GM18867 (cell line): ENCODE measurements around the gene LRCOL1.

Experiments used
- ATAC-seq: cut with Tn5 transposase; IDR thresholded peaks from one replicate; pipeline ENCODE4 v1.9.1; 2021; ENCODE audit warnings: mild to moderate bottlenecking, moderate library complexity; ENCODE audit not compliant: unreplicated experiment

Gene LRCOL1

DNA sequence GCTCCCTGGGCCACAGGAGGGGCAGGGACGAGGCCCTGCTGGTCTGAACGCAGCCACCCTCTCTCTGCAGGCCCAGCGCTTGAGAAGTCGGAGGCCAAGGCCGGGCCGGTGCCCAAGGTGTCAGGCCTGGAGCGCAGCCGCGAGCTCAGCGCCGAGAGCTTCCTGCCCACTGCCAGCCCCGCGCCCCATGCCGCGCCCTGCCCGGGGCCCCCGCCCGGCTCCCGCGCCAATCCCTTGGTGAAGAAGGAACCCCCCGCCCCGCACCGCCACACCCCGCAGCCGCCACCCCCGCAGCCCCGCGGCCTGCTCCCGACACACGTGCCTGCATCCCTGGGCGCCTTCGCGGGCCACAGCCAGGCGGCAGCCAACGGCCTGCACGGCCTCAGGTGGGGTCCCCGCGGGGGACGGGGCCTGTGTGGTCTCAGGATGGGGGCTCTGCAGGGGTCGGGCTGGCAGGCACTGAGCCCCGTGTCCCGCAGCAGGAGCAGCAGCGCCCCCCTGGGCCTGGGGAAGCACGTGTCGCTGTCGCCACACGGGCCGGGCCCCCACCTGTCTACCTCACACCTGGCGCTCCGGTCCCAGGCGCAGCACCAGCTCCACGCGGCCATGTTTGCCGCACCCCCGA lies 40.4 kb downstream of the LRCOL1 start:
- no peak for ATAC-seq

DNA sequence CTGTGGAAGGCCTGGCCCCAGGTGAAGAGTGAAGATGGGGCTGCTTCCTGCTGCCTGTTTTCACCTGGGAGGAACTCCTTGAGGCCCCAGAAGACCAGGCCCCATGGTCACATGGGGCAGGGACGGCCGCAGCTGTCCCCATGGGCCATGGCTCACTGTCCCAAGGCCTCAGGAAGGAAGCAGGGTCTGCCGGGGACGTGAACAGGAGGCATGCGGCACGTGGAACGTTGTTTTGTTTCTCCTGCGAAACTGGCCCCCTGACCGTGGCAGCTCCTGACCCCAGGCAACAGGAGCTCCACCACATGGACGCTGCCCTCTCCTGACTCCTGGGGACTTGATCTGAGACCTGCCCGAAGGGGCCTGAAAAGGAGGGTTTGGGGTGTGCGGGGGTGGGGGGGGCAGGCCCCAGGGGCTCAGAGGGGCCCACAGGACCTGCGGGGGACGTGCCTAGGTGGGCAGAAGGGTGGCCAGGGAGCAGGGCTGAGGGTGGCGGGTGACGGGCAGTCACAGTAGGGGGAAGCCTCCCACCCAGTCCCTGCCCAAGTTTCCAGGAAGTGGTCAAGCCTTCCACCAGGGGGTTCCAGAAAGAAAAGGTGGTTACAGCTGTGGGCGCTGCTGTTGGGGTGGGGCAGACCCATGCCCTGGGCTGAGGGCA lies 41.4 kb downstream of the LRCOL1 start:
- ATAC-seq = no peak

DNA sequence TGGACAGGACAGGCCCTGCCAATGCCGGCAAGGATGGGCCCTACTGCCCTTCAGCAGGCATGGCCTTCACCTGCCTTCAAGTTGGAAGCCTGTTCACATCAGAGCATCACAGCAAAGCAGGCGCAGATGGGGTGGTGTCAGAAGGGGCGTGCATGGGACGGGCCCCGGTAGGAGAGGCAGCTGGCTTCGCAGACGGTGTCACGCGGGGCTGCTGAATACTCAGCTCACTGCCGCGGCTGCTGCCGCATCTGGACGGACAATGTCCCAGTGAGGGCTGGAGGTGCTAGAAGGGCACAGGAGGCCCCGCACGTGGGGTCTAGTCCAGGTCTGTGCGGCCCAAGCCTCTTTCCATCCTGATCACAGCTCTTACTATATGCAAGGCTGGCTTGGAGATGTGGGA lies 42.1 kb downstream of the LRCOL1 start:
- ATAC-seq = no peak

DNA sequence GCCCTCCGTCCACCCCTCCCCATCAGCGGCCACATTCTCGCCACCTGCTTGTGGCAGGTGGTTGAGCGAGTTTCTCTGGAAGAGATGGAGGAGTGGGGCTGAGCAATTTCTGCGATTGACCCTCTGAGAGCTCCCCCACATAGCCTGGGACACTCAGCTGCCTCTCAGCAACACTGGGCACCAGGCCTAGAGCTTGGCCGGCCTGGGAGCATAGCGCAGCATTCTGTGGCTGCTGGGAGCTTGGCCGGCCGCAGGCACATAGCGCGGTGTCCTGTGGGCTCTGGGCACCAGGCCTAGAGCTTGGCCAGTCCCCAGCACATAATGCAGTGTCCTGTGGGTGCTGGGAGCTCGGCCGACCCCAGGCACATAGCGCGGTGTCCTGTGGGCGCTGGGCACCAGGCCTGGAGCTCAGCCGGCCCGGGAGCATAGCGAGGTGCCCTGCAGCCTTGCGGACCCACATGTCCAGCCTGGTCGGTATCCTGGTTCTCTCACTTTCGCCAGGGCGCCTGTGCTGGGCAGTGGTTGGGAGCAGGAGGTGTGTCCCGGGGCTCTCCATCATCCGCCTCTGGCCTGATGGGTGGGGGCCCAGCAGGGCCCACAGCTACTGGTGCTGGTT lies 43.8 kb downstream of the LRCOL1 start:
- ATAC-seq = no peak

DNA sequence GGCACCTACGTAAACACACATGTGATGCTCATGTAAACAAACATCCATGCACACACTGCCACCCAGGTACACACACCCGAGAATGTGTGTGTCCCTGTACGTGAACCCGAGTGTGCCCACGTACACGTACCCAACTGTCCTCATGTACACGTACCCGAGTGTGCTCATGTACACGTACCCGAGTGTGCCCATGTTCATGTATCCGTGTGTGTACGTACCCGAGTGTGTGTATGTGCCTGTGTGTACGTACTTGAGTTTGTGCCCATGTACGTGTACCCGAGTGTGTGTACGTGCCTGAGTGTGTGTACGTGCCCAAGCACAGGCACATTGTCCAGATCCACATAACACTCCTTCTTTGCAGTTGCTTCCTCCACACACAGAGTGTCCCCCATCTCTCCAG lies 45.0 kb downstream of the LRCOL1 start:
- ATAC-seq = no peak

DNA sequence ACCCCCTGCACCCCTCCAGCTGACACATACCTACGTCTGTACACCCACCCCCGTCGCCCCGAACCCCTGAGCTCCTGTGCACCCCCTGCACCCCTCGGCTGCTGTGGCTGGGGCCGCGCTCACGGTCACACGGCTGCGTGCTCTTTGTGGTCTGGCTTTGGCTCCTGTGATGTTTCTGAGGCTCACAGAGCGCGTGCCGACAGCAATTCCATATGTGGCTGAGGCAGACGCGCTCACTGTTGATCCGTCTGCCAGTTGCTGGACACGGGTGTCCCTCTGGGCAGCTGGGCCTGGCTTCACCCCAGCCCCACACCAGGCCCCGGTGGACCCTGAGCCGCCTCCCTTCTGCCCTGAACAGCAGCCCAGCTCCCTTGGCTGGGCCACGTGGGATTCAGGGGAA lies 46.5 kb downstream of the LRCOL1 start:
- ATAC-seq = no peak

DNA sequence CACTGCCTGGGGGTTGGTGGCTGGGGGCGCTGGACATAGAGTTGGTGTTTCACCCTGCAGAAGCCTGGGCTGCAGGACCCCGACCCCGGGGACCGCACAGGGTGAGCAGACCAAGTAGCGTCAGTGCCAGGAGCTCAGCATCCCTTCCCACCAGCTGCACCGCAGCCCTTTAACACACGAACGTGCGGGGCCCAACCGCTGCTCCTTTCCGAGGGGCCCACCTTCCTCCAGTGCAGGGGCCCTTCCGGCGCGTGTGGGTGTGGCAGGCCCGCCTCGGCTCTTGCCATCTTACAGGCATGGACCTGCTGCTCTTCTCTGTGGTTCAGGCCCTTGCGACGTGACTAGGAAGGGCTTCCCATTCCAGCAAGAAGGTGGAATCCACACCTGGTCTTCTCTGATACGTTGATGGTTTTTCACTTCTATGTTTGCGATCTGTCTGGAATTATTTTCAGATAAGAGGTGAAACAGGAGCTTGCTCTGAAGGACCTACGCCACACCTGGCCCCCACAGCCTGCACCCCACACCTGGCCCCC lies 47.8 kb downstream of the LRCOL1 start:
- ATAC-seq = no peak

DNA sequence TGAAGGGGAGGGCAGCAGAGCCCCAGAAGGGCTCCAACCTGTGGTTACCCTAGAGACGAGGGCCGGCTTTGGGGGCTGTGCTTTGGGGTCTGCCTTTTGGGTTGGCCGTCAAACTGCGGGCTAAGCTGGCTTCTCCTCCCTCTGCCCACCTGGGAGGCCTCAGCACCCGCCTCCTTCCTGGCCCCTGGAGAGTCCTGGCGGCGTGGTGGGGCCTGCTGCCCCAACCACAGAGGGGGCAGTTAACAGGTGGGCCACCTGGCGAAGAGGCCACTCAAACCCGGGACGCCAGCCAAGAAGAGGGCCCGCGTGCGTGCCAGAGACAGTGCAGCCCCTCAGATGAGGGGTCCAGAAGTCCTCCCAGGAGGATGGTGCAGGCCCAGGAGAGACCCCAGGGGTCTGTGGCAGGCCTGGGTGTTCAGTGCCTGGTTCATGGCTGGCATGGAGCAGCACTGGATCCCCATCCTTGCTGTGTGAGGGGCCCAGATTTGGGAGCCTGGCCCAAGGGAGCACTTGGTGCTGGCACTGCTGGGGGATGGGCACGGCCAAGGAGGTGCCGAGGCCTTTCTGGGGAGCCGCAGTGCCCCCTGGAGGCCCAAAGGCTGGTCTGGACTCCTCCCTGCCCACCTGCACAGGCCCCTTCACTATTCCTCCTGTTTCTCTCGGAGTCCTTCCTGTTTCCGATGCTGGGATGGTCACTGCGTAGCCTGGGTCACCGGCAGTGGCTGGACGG lies 48.8 kb downstream of the LRCOL1 start:
- no peak for ATAC-seq

DNA sequence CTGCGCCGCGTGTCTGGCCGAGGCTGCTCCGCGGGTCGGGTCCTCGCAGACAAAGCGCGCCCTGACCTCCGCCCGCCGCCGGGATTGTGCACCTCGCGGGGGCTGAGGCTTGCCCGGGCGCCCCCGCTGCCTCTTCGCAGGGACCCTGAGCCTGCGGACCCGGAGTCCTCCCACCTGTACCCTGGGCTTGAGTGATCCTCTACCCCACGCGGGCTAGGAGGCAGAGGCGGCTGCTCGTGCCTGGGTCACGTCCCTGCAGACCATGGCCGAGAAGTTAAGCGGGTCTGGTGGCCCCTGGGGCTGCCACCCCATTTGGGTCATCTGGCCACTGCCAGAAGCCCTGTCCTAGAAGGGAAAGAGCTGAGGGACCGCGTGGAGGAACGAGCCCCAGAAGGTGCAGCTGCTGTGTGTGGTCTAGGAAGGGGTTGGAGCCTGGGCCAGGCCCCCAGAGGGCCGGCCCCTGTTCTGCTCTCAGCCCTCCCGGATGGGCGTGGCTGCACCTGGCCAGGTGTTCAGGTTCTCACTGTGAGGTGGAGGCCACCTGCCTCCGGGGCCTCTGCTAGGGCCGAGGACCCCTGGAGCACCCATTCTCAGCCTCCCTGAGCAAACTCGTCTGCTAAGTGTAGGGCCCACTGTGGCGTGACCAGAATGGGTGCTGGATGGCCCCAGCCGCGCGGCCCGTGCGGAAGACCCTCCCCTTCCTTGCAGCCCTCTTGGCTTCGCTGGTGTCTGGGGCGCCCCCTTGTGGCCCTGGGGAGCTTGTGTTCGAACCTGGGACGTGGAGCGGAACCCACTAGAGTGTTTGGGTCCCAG lies 49.6 kb downstream of the LRCOL1 start:
- peak; percentile 13 for ATAC-seq

DNA sequence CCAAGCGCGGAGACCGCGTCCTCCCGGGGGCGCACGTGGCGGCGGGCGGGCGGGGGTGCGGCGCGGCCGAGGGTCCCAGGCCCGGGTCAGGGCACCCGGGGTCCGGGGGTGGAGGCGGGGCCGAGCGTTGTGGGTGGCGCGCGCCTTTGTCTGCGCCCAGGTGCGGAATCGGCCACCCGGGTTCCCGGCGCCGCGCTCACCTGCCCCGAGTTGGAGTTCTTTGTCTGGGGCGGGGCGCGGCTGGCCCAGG lies 50.1 kb downstream of the LRCOL1 start:
- peak; percentile 32 for ATAC-seq

DNA sequence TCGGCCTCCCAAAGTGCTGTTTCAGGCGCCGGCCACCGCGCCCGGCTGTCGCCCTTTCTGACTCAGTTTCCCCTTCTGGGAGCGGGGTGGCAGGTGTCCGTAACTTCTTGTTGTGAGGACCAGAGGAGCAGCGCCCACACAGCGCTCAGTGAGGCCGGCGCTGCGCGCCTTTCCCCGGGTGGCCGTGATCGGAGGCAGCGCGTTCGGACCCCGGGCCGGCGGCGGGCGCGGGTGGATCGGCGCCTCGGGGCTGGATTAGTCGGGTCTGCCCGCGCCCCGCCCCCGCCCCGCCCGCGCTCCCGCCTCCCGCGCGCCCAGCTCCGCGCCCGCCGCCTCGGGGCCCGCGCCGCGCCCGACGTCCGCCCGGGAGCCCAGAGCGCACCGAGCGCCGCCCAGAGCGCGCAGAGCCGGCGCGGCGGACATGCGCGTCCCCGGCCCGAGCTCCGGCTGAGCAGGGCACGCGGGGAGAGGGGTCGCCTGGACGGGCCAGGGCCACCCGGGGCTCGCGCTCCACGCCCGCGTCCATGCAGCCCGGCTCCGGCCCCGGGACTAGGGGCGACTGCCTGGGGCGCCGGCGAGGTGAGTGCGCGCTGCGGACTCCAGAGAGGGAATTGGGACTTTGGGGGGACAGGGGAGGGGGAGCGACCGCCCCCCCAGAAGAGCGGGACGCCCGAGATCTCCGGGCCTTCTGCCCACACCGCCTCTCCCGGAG lies 50.6 kb downstream of the LRCOL1 start:
- ATAC-seq = peak; percentile 50

DNA sequence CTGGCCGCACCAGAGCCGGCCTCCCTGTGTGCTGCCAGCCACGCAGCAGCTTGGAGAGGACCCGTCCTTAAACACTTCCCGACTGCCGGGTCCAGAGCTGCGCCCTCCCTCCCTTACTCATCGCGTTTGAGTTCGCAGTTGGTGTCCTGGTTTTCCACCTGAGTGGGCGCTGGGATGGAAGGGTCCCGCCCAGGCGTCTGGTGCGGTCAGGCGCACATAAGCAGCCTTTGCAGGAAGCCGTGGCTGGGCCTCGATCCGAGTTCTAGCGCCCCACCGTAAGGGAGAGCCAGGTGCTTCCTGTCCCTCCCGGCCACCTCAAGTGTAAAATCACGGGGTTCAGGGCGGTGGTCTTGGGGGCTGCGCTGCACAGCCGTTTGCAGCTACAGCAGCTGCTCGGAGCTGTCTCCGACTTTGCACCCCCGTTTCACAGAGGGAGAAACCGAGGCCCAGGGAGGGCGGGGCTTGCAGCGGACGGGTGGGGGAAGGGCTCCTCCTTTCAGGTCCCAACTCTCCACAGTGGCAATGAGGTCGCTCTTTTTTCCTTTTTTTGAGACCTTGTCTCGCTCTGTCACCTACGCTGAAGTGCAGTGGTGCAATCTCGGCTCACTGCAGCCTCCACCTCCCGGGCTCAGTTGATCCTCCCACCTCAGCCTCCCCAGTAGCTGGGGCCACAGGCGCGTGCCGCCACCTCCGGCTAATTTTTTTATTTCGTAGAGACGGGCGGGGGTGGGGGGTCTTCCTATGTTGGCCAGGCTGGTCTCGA lies 51.3 kb downstream of the LRCOL1 start:
- ATAC-seq = no peak

DNA sequence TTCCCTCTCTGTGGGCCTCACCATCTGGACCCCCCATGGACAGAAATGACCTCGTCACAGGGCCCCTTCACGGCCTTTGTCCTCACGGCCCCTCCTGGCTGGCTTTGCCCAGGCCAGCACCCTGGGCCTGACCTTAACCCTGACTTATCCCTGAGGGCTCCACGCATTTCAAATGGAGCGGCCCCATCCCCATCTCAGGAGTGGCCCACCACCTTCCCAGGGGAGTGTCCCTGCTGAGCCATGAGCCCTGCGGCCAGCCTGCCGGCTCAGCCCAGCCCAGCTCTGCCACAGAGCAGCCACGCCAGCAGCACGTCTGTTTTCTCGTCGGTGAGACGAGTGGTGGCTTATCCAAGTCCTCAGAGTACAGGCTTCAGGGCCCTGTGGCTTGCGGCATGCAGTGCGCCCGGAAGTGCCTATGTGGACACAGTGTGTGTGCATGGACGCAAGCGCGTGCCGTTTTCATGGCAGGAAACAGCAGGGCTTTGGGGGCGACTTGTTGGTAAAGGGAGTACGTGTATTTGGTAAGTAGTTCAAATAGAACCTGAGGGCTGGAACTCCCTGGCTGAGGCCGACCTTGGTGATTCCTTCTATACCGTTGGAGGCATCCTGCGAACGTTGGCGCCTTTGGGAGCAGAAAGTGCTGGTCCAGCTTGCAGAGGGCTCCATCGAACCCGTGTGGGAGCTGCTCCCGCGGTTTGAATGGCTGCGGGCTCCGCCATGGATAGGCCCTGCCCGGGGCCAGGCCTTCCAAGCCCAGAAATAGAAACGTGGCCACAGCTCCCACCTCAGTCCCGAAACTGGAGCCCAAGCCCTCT lies 52.1 kb downstream of the LRCOL1 start:
- ATAC-seq = no peak

DNA sequence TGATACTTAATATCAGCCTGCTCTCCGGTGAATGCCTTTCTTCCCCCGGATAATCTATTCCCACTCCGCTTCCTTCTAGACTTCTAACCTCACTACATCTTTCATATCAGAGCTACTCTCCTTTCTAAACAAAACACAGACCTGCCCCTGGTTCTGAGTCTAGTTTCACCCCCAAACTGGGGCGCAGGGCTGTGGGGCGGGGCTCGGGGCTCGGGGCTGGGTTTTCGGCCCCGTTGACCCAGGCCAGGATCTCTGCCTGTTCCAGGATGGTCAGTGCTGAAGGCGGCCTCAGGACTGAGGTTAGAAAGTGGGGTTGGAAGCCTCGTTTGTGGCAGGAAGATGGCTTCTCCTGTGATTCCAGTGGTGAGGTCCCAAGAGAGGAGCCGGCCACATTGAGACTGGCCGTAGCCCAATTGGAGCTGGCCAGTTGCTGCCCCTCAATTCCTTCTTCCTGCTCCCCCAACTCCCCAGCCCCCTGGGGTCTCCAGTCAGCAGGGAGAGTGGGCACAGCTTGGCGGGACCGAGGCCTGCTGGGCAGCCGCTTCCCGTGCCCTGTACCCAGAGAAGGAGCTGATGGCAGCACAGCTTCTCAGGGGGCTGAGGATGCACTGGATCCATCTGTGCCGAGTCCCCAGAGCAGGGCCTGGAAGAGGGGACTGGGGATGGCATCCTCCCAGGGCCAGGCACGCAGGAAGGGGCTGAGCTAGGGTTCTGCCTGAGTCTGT lies 52.9 kb downstream of the LRCOL1 start:
- no peak for ATAC-seq

DNA sequence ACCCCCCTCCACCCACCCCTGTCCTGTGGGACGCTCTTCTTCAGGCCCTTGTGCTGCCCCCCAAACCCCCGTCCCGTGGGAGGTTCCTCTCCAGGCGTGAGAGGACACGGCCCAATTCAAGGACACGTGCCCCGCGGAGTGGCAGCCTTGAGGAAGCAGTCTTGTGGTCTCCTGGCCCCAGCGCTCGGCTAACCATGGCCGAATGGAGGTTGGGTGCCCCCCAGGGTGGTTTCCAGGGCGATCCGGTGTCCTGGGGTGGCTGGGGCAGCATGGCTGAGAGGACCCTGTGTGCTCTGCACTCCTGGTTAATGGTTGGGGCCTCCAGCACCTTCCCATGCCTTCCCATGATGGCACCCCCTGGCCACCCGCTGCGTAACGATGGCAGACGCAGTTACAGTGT lies 53.6 kb downstream of the LRCOL1 start:
- ATAC-seq = no peak

DNA sequence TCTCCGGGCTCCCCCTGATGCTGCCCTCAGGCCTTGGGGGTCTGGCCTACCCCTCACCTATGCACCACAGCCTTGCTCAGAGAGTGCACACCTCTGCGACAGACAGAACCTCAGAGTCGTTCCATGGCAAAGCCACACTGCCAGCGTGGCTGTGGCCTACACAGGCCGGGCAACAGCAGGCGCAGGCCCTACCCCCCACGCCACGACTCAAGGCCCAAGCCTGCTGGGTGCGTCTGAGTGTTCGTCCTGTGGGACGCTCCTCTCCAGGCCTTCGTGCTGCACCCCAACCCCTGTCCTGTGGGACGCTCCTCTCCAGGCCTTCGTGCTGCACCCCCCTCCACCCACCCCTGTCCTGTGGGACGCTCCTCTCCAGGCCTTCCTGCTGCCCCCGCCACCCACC lies 54.2 kb downstream of the LRCOL1 start:
- ATAC-seq = no peak

DNA sequence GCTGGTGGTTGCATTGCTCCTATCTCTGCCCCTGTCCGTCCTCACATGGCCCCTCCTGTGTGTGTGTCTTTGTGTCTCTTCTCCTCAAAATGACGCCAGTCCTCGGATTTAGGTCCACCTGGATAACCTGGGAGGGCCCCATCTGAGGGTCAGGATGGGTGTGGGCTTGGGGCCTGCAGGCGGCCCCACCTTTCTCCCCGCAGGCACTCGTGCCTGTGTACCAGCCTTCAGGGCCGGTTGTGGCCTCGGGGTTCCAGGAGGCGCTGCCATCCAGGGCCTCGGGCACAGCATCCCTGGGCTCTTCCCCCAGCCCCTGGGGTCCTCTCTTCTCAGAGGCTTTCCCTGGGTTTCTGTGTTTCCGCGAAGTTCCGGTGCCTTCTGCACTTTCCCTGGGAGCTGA lies 54.7 kb downstream of the LRCOL1 start:
- ATAC-seq = no peak
